Right atrium auricular region (tissue), 2 donors: ENCODE data around the gene AATF. TPM values are rescaled to one million over a fixed set of nuclear protein-coding genes. Genes with fewer than 3 reads are reported as not detected.

Source experiments
- DNase-seq: peaks from one replicate; pipeline ENCODE4 v3.0.0-alpha.2; 2019; ENCODE audit warnings: low spot score
- H3K27ac ChIP-seq, 2 donors: fragments of 200-600 bp; sonication (generic); 1 replicate in 1 of 2; 2 replicates in 1 of 2; pipeline ENCODE4 v1.5.1; 2016 to 2019
- H3K27me3 ChIP-seq, 2 donors: fragments of 200-600 bp; sonication (generic); one replicate each; pipeline versions ENCODE4 v1.5.1 to v1.6.0; 2017 to 2019
- H3K36me3 ChIP-seq: fragments of 200-600 bp; sonication (generic); one replicate; pipeline ENCODE4 v1.5.1; 2016
- H3K4me1 ChIP-seq, 2 donors: fragments of 200-600 bp; sonication (generic); one replicate each; pipeline versions ENCODE4 v1.5.1 to v1.6.0; 2017 to 2019
- H3K4me3 ChIP-seq, 2 donors: fragments of 200-600 bp; sonication (generic); 1 replicate in 1 of 2; 2 replicates in 1 of 2; pipeline ENCODE4 v1.5.1; 2017 to 2019; ENCODE audit warnings: mild to moderate bottlenecking in 1 of 2, moderate library complexity in 1 of 2
- H3K9me3 ChIP-seq, 2 donors: fragments of 200-600 bp; sonication (generic); one replicate each; pipeline ENCODE4 v1.5.1; 2019
- CTCF ChIP-seq, 2 donors: fragments of 200-600 bp; sonication (generic); IDR thresholded peaks; one replicate each; pipeline ENCODE4 v1.5.1; 2019; ENCODE audit warnings: antibody characterized with exemption in 2 of 2
- total RNA-seq, 2 donors: library from RNA; depleted of rRNA; stranded (reverse); fragments of >200 nt; gene quantifications; one replicate each; pipeline ENCODE4 v1.1.0, GENCODE V29; 2016

The AATF gene
- total RNA-seq, 2 donors from 2014 or later = 17.8 to 23.2 TPM

- Histone ChIP-seq H3K4me1 (no peaks in the 10 kb centered on the region), H3K36me3 (no peaks in the 10 kb centered on the region), H3K27me3 (no peaks in the 10 kb centered on the region), H3K4me3 (no peak overlapping the region), H3K27ac (no peak overlapping the region), H3K9me3 (no peaks in the 10 kb centered on the region)
- DNase-seq = no peak
- no peak for TF ChIP-seq CTCF (IDR thresholded peaks at IDR 0.05)
Measured at GRCh38 chr17:37037590-37038155, 88.9 kb downstream of the AATF start.

DNA sequence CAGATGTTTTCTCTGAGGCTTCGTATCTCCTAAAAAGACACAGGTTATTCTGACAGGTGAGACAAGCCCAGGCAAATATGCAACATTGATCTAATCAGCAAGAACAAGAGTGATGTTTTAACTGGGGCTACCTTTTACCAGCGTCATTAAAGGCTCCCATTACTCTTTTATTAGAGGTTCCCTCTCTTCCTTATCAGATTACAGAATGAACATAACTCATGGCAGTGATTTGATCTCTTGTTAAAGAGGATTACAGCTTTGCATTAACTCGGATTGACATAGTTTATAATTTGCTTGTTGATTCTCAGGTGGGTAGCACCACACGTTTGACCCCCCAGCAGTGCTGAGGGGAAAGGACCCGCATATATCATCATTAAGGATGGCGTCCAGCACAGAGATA is 90.5 kb downstream of the AATF start:
- no peak for TF ChIP-seq CTCF (IDR thresholded peaks at IDR 0.05)
- Histone ChIP-seq H3K4me3 (no peak overlapping the region), H3K36me3 (no peaks in the 10 kb centered on the region), H3K27me3 (no peaks in the 10 kb centered on the region), H3K27ac (no peak overlapping the region), H3K4me1 (no peaks in the 10 kb centered on the region), H3K9me3 (no peaks in the 10 kb centered on the region)
- DNase-seq = no peak

DNA sequence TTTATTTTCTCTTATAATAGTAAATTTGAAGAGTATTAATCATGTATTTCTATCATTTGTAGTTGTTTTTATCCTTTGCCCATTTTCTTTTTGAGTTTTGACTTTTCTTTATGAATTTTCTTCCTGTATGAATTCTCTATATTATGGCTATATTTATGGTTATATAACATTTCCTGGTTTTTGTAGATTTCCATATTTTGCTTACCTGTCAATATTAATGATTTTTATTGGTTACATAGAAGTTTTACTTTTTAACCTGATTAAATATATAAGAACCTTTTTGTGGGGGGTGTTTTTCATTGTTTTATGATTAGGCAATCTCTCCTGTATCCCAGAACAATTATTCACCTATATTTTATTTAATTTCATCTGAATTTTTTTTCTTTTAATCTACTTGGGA is 93.2 kb downstream of the AATF start:
- Histone ChIP-seq H3K27ac (no peak overlapping the region), H3K4me1 (no peaks in the 10 kb centered on the region), H3K9me3 (no peaks in the 10 kb centered on the region), H3K36me3 (no peaks in the 10 kb centered on the region), H3K4me3 (no peak overlapping the region), H3K27me3 (no peaks in the 10 kb centered on the region)
- no peak for TF ChIP-seq CTCF (IDR thresholded peaks at IDR 0.05)
- DNase-seq = no peak

- TF ChIP-seq CTCF (IDR thresholded peaks at IDR 0.05) = no peak
- no peaks in the 10 kb centered on the region for H3K36me3 ChIP-seq
- DNase-seq = no peak
Measured at GRCh38 chr17:37043201-37043600, 94.4 kb downstream of the AATF start.

DNA sequence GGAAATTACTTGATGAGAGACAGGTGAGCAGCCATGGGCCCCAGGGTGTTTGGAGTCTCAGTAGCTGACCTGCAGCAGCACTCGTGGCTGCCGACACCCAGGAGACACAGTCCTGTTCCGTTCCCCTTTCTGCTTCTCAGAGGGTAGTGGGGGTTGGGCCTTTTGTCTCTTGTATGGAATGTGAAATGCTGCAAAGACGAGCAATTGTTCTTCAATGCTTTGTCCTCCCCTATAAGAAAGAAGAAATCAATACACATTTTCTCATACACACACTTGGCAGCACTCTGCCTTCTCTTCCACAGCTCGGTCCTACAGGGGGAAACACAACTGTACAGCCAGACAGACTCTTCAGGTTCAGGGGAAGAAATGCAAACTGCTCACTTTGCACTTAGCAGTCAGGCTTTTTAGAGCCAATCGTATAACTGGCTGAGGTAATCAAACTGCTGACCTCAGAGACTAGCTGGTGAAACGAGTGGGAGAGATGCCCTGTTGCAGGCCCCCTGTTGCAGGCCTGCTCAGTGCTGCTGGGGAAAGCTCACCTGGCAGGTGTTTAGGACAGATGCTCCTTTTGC is 96.7 kb downstream of the AATF start:
- Histone ChIP-seq H3K36me3 (no peaks in the 10 kb centered on the region), H3K27me3 (no peaks in the 10 kb centered on the region), H3K4me1 (no peaks in the 10 kb centered on the region), H3K9me3 (no peaks in the 10 kb centered on the region), H3K27ac (no peak overlapping the region), H3K4me3 (no peak overlapping the region)
- TF ChIP-seq CTCF (IDR thresholded peaks at IDR 0.05) = no peak
- DNase-seq = no peak

More at GRCh38 chr17:37043201-37043600, 94.4 kb downstream of the AATF start:
- no peak overlapping the region for H3K27ac ChIP-seq
- no peaks in the 10 kb centered on the region for H3K9me3 ChIP-seq
- H3K4me1 ChIP-seq = no peaks in the 10 kb centered on the region
- H3K27me3 ChIP-seq = no peaks in the 10 kb centered on the region
- no peak overlapping the region for H3K4me3 ChIP-seq

GRCh38 chr17:37047631-37048104 is 98.9 kb downstream of the AATF start:
- peak; percentile 84 for DNase-seq
- H3K4me1 ChIP-seq = no peaks in the 10 kb centered on the region
- no peak overlapping the region for H3K27ac ChIP-seq
- H3K36me3 ChIP-seq = no peaks in the 10 kb centered on the region
- no peaks in the 10 kb centered on the region for H3K27me3 ChIP-seq
- H3K4me3 ChIP-seq = no peak overlapping the region
- peak; percentile 61 to 91 for TF ChIP-seq CTCF (IDR thresholded peaks at IDR 0.05)
- H3K9me3 ChIP-seq = no peaks in the 10 kb centered on the region
